Ishikawa (cell line): ENCODE results near the gene ANKRD18A.

Source experiments
- CREB1 ChIP-seq: IDR thresholded peaks from 2 replicates; pipeline ENCODE4 v1.6.1; 2012; ENCODE audit warnings: low read depth
- EGR1 ChIP-seq: IDR thresholded peaks from 2 replicates; pipeline ENCODE4 v1.6.1; 2012
- EP300 ChIP-seq: IDR thresholded peaks from 2 replicates; pipeline ENCODE4 v1.6.1; 2012; ENCODE audit warnings: borderline replicate concordance
- FOXM1 ChIP-seq: IDR thresholded peaks from 2 replicates; pipeline ENCODE4 v1.6.1; 2012; ENCODE audit warnings: low read depth, borderline replicate concordance
- MAX ChIP-seq: IDR thresholded peaks from 2 replicates; pipeline ENCODE4 v1.6.1; 2012
- RAD21 ChIP-seq: IDR thresholded peaks from 2 replicates; pipeline ENCODE4 v1.6.1; 2012; ENCODE audit warnings: low read depth
- REST ChIP-seq: IDR thresholded peaks from 2 replicates; pipeline ENCODE4 v1.6.1; 2012; ENCODE audit warnings: low read depth, mild to moderate bottlenecking
- TAF1 ChIP-seq: IDR thresholded peaks from 2 replicates; pipeline ENCODE4 v1.6.1; 2012; ENCODE audit warnings: low read depth, mild to moderate bottlenecking
- TEAD4 ChIP-seq: IDR thresholded peaks from 2 replicates; pipeline ENCODE4 v1.6.1; 2012
- YY1 ChIP-seq: IDR thresholded peaks from 2 replicates; pipeline ENCODE4 v1.6.1; 2012; ENCODE audit warnings: low read depth

- no peak for TF ChIP-seq CREB1
- TF ChIP-seq MAX = no peak
- no peak for TF ChIP-seq REST
- TF ChIP-seq YY1 = no peak
- no peak for TF ChIP-seq EP300
- TF ChIP-seq EGR1 = no peak
- TF ChIP-seq FOXM1 = no peak
- no peak for TF ChIP-seq RAD21
- no peak for TF ChIP-seq TEAD4
- no peak for TF ChIP-seq TAF1
Measured at GRCh38 chr9:38656896-38657295, 36.5 kb upstream of the ANKRD18A start.
